GM12891 (cell line): ENCODE measurements around the gene ADD2.

Experiments
- PAX5 ChIP-seq: IDR thresholded peaks from 2 replicates; pipeline ENCODE4 v1.6.1; 2011; ENCODE audit warnings: low read length, moderate library complexity, mild to moderate bottlenecking; ENCODE audit not compliant: insufficient read depth, severe bottlenecking
- POLR2A ChIP-seq: IDR thresholded peaks from 2 replicates; pipeline ENCODE4 v1.6.1; 2011; ENCODE audit warnings: low read depth, low read length, control low read depth
- POLR2AphosphoS5 ChIP-seq: IDR thresholded peaks from 2 replicates; pipeline ENCODE4 v1.6.1; 2011; ENCODE audit warnings: low read depth, low read length, control low read depth
- POU2F2 ChIP-seq: IDR thresholded peaks from 2 replicates; pipeline ENCODE4 v1.6.1; 2011; ENCODE audit warnings: low read depth, mild to moderate bottlenecking, control low read depth, low read length, moderate library complexity
- SPI1 ChIP-seq: IDR thresholded peaks from 2 replicates; pipeline ENCODE4 v1.6.1; 2011; ENCODE audit warnings: low read depth, low read length, control low read depth
- TAF1 ChIP-seq: IDR thresholded peaks from 2 replicates; pipeline ENCODE4 v1.6.1; 2011; ENCODE audit warnings: low read depth, low read length, control low read depth

DNA sequence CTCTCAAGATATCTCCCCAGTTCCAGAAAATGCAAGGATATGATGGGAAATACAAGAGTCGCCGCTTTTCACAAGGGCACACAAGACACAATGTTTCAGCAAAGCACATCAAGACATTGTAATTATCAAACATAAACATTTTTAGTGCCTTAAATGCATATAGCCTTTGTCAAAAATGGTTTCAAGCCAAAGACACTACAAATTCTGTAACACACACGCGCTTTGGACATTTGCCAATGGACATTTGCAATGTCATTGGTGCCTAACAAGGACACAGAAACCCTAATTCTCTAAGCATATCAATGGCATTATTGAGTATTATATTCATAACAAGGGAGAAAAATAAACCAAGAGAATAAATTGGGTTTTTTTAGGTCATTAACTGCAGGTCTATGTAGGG, 16.1 kb downstream of the ADD2 start:
- TF ChIP-seq POLR2AphosphoS5 (no peak), POLR2A (no peak), TAF1 (no peak), POU2F2 (no peak), SPI1 (no peak), PAX5 (no peak)
